H1 (cell line): ENCODE data around the gene MAP3K14. TPM values are rescaled to one million over a fixed set of nuclear protein-coding genes. Genes with fewer than 3 reads are reported as not detected.

Experiments used
- CTCF ChIA-PET: fragments of 300-600 bp; sonication (Branson Sonifier 250); formaldehyde crosslinking; loops from one replicate; lab custom pipeline; 2021; ENCODE audit not compliant: partially characterized antibody; lab: Charles Lee
- POLR2A ChIA-PET: fragments of 300-600 bp; sonication (Branson Sonifier 250); formaldehyde crosslinking; loops from one replicate; lab custom pipeline; 2021; ENCODE audit warnings: inconsistent platforms; ENCODE audit not compliant: partially characterized antibody; lab: Charles Lee
- DNase-seq, 2 experiments: peaks; one replicate each; pipeline versions ENCODE4 v3.0.0 to v3.0.0-alpha.2; 2010 to 2022; ENCODE audit warnings: low spot score in 2 of 2, low read depth in 1 of 2, mixed read lengths in 1 of 2
- FAIRE-seq: peaks from 2 replicates; lab custom pipeline; 2011; peaks lifted over from hg19 to GRCh38; lab: Jason Lieb, UNC
- H2AFZ ChIP-seq: 2 replicates; pipeline ENCODE4 v1.8.1; 2012; ENCODE audit warnings: low read length, inconsistent platforms
- H2AK5ac ChIP-seq: 2 replicates; pipeline ENCODE4 v1.6.1; 2013; ENCODE audit warnings: low read depth, low read length
- H2BK120ac ChIP-seq: replicated peaks from 2 replicates; pipeline ENCODE3; 2013; ENCODE audit warnings: low read depth, low read length, inconsistent platforms
- H2BK12ac ChIP-seq: 2 replicates; pipeline ENCODE4 v1.6.1; 2013; ENCODE audit warnings: low read depth, low read length
- H2BK15ac ChIP-seq: 2 replicates; pipeline ENCODE4 v1.6.1; 2013; ENCODE audit warnings: low read length
- H2BK20ac ChIP-seq: 2 replicates; pipeline ENCODE4 v1.6.1; 2013; ENCODE audit warnings: low read length
- H2BK5ac ChIP-seq: 2 replicates; pipeline ENCODE4 v1.6.1; 2013; ENCODE audit warnings: low read depth, low read length
- H3K14ac ChIP-seq: 2 replicates; pipeline ENCODE4 v1.6.1; 2013; ENCODE audit warnings: inconsistent platforms; ENCODE audit not compliant: insufficient read length
- H3K18ac ChIP-seq: 2 replicates; pipeline ENCODE4 v1.6.1; 2013; ENCODE audit warnings: low read length; ENCODE audit errors: extremely low read depth
- H3K23ac ChIP-seq: 2 replicates; pipeline ENCODE4 v1.6.1; 2013; ENCODE audit warnings: inconsistent platforms; ENCODE audit not compliant: insufficient read length
- H3K23me2 ChIP-seq: 2 replicates; pipeline ENCODE4 v1.6.1; 2013; ENCODE audit warnings: low read depth, low read length
- H3K27ac ChIP-seq: 2 replicates; pipeline ENCODE4 v1.6.1; 2011; ENCODE audit warnings: low read depth, low read length, inconsistent platforms
- H3K27me3 ChIP-seq, 4 experiments: replicated peaks in 1 of 4; 1 replicate in 1 of 4; 2 replicates in 3 of 4; pipeline versions ENCODE4 v1.6.1 to v1.8.1; 2011 to 2013; ENCODE audit warnings: low read length in 3 of 4, mild to moderate bottlenecking in 3 of 4, inconsistent platforms in 2 of 4, mixed read lengths in 2 of 4, moderate library complexity in 1 of 4; ENCODE audit not compliant: control insufficient read depth in 3 of 4, insufficient read depth in 3 of 4; ENCODE audit errors: extremely low read depth in 1 of 4
- H3K36me3 ChIP-seq, 4 experiments: 2 replicates each; pipeline versions ENCODE4 v1.6.1 to v1.8.1; 2011 to 2013; ENCODE audit warnings: mild to moderate bottlenecking in 4 of 4, low read length in 3 of 4, moderate library complexity in 2 of 4, control low read depth in 1 of 4, inconsistent platforms in 1 of 4; ENCODE audit not compliant: insufficient read depth in 4 of 4, control insufficient read depth in 2 of 4
- H3K4ac ChIP-seq: replicated peaks from 2 replicates; pipeline ENCODE3; 2013; ENCODE audit warnings: low read length, low read depth, mixed read lengths, inconsistent platforms; ENCODE audit not compliant: insufficient read length
- H3K4me1 ChIP-seq, 4 experiments: replicated peaks in 1 of 4; 1 replicate in 1 of 4; 2 replicates in 3 of 4; pipeline versions ENCODE4 v1.6.1 to v1.8.1; 2011 to 2013; ENCODE audit warnings: low read length in 3 of 4, inconsistent platforms in 2 of 4, mixed read lengths in 1 of 4; ENCODE audit not compliant: insufficient read depth in 4 of 4, control insufficient read depth in 3 of 4
- H3K4me2 ChIP-seq, 2 experiments: 2 replicates each; pipeline versions ENCODE4 v1.6.1 to v1.8.1; 2011 to 2013; ENCODE audit warnings: low read depth in 2 of 2, low read length in 2 of 2, control low read depth in 1 of 2, inconsistent platforms in 1 of 2, mild to moderate bottlenecking in 1 of 2; ENCODE audit not compliant: insufficient read depth in 1 of 2
- H3K4me3 ChIP-seq, 4 experiments: fragments of 200-600, 300-600 bp in 1 of 4; sonication (generic), shearing (Covaris generic), sonication (Bioruptor Twin) in 1 of 4; 2 replicates each; pipeline versions ENCODE4 v1.5.1 to v1.8.1; 2011 to 2016; ENCODE audit warnings: low read length in 4 of 4, low read depth in 3 of 4, control low read depth in 2 of 4, inconsistent platforms in 2 of 4, mild to moderate bottlenecking in 2 of 4, mixed read lengths in 1 of 4, moderate library complexity in 1 of 4; ENCODE audit not compliant: insufficient read depth in 2 of 4; ENCODE audit errors: extremely low read depth in 1 of 4
- H3K56ac ChIP-seq: replicated peaks from 2 replicates; pipeline ENCODE3; 2013; ENCODE audit warnings: low read depth, mild to moderate bottlenecking, mixed read lengths, low read length, inconsistent platforms; ENCODE audit not compliant: insufficient read length
- H3K79me1 ChIP-seq: 2 replicates; pipeline ENCODE4 v1.6.1; 2013; ENCODE audit warnings: low read depth, low read length, control low read depth
- H3K79me2 ChIP-seq, 2 experiments: 2 replicates each; pipeline versions ENCODE4 v1.6.1 to v1.8.1; 2012 to 2013; ENCODE audit warnings: low read length in 2 of 2, mild to moderate bottlenecking in 2 of 2, inconsistent platforms in 1 of 2; ENCODE audit not compliant: insufficient read depth in 2 of 2, control insufficient read depth in 1 of 2
- H3K9ac ChIP-seq, 4 experiments: replicated peaks in 1 of 4; 1 replicate in 1 of 4; 2 replicates in 3 of 4; pipeline versions ENCODE4 v1.6.1 to v1.8.1; 2011 to 2013; ENCODE audit warnings: low read depth in 3 of 4, low read length in 3 of 4, control low read depth in 2 of 4, mild to moderate bottlenecking in 2 of 4, moderate library complexity in 2 of 4, inconsistent platforms in 1 of 4; ENCODE audit errors: extremely low read depth in 1 of 4
- H3K9me3 ChIP-seq, 2 experiments: 2 replicates each; pipeline versions ENCODE4 v1.6.1 to v1.8.1; 2012 to 2013; ENCODE audit warnings: mild to moderate bottlenecking in 2 of 2, moderate library complexity in 2 of 2, control low read depth in 1 of 2, inconsistent platforms in 1 of 2, low read depth in 1 of 2, low read length in 1 of 2, mixed read lengths in 1 of 2; ENCODE audit not compliant: insufficient read depth in 2 of 2
- H4K20me1 ChIP-seq, 2 experiments: replicated peaks in 1 of 2; 2 replicates each; pipeline versions ENCODE3 to v1.8.1; 2011 to 2013; ENCODE audit warnings: inconsistent platforms in 2 of 2, low read length in 2 of 2, mild to moderate bottlenecking in 1 of 2; ENCODE audit not compliant: insufficient read depth in 2 of 2, control insufficient read depth in 1 of 2
- H4K5ac ChIP-seq: 2 replicates; pipeline ENCODE4 v1.6.1; 2013; ENCODE audit warnings: low read length, low read depth, mixed read lengths, inconsistent platforms; ENCODE audit not compliant: insufficient read length
- H4K8ac ChIP-seq: 2 replicates; pipeline ENCODE4 v1.8.0; 2013; ENCODE audit warnings: mild to moderate bottlenecking, moderate library complexity, low read length, inconsistent platforms; ENCODE audit not compliant: insufficient read depth; ENCODE audit errors: extremely low read depth
- H4K91ac ChIP-seq: replicated peaks from 2 replicates; pipeline ENCODE3; 2013; ENCODE audit warnings: low read length, mixed read lengths, inconsistent platforms; ENCODE audit not compliant: insufficient read length
- ASH2L ChIP-seq: fragments of 200-600, 300-600 bp; sonication (generic); IDR thresholded peaks from one replicate; pipeline ENCODE4 v1.7.1; 2017; ENCODE audit warnings: low read length
- CHD1 ChIP-seq: IDR thresholded peaks from 2 replicates; pipeline ENCODE4 v1.6.1; 2012; ENCODE audit warnings: low read depth, low read length, improper control_type of control experiment
- CREB1 ChIP-seq: IDR thresholded peaks from 2 replicates; pipeline ENCODE4 v1.6.1; 2012; ENCODE audit warnings: inconsistent platforms
- FOSL1 ChIP-seq: IDR thresholded peaks from 2 replicates; pipeline ENCODE4 v1.6.1; 2011; ENCODE audit warnings: mild to moderate bottlenecking, low read depth, low read length, moderate library complexity; ENCODE audit not compliant: insufficient read depth
- HDAC2 ChIP-seq, 2 experiments: fragments of 300-600 bp in 1 of 2; sonication (generic) in 1 of 2; IDR thresholded peaks; 2 replicates each; pipeline ENCODE4 v1.6.1; 2011 to 2012; ENCODE audit warnings: low read depth in 2 of 2, low read length in 2 of 2, mild to moderate bottlenecking in 2 of 2, moderate library complexity in 2 of 2, borderline replicate concordance in 1 of 2, inconsistent platforms in 1 of 2
- PHF8 ChIP-seq: fragments of 200-600 bp; sonication (generic); conservative IDR thresholded peaks from 2 replicates; pipeline ENCODE4 v1.7.1; 2012; ENCODE audit warnings: low read depth, mild to moderate bottlenecking, inconsistent platforms, low read length, moderate library complexity
- RAD21 ChIP-seq, 2 experiments: IDR thresholded peaks in 1 of 2; conservative IDR thresholded peaks in 1 of 2; 2 replicates each; pipeline ENCODE4 v1.6.1; 2011; ENCODE audit warnings: low read depth in 2 of 2, low read length in 2 of 2, improper control_type of control experiment in 1 of 2, inconsistent platforms in 1 of 2, mild to moderate bottlenecking in 1 of 2, moderate library complexity in 1 of 2
- SAP30 ChIP-seq: fragments of 300-600 bp; sonication (generic); IDR thresholded peaks from 2 replicates; pipeline ENCODE4 v1.7.1; 2012; ENCODE audit warnings: low read length, moderate library complexity, mild to moderate bottlenecking, inconsistent platforms; ENCODE audit not compliant: insufficient read depth, insufficient replicate concordance
- SIRT6 ChIP-seq: IDR thresholded peaks from one replicate; pipeline ENCODE4 v1.7.1; 2012; ENCODE audit warnings: low read length, inconsistent platforms
- SP2 ChIP-seq: IDR thresholded peaks from 2 replicates; pipeline ENCODE4 v1.6.1; 2012; ENCODE audit warnings: mild to moderate bottlenecking, low read length, inconsistent platforms
- WGBS, 2 experiments: shearing (Covaris generic) in 1 of 2; methylation state at CpG; one replicate each; pipeline versions ENCODE4 v1.1.6 to v1.1.7; 2013 to 2015; ENCODE audit warnings: low lambda C conversion rate in 2 of 2, mixed read lengths in 2 of 2, inconsistent platforms in 1 of 2, low coverage in 1 of 2, missing lambda C conversion rate in 1 of 2; ENCODE audit not compliant: insufficient replicate concordance in 2 of 2, insufficient coverage in 1 of 2, insufficient read length in 1 of 2; ENCODE audit errors: extremely low coverage in 1 of 2, missing lambda C conversion rate in 1 of 2; 5-methylcytosine and 5-hydroxymethylcytosine counted together
- polyA plus RNA-seq, 7 experiments: library from polyadenylated mRNA; depleted of rRNA in 3 of 7; stranded (reverse) in 5 of 7; unstranded in 2 of 7; fragments of >200 nt in 5 of 7; fragments of 200-250 nt in 2 of 7; gene quantifications; 1 replicate in 5 of 7; 2 replicates in 1 of 7; 4 replicates in 1 of 7; pipeline versions ENCODE4 v1.2.1 to v1.2.3, GENCODE V29; 2011 to 2013; ENCODE audit warnings: missing spikeins in 2 of 7, mixed read lengths in 2 of 7
- total RNA-seq: library from RNA; stranded (reverse); fragmentation: NEBNext Ultra II Directional; extraction: Animal tissue kit (Norgen Biotek cat#: 25700); gene quantifications from 2 replicates; pipeline ENCODE4 v1.2.1, GENCODE V29; 2021

Gene MAP3K14
- total and polyA plus RNA-seq, 2 of the 8 experiments (the other 6 are each of a cell fraction or from before 2014, with no cell fraction given) = 5.2 to 6.1 TPM

DNA sequence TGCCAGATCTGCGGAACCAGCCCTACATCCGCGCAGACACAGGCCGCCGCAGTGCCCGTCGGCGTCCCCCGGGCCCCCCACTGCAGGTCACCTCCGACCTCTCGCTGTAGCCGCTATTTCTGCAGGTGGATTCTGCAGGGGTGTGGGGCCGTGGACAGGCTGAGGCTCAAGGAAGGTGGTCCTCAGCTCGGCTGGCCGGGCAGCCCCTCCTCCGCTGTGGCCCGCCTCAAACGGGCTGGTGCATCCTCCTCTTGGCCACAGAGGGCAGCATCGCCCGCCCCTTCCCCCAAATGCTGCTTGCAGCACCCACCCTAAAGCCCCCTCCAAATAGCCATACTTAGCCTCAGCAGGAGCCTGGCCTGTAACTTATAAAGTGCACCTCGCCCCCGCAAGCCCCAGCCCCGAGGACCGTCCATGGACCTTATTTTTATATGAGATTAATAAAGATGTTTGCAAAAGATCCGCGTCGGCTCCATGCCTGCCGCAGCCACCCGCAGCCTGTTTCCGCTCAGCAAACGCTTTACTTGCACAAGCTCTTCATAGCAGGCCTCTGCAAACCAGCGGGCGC, 69.9 kb downstream of the MAP3K14 start:
- Histone ChIP-seq H3K9ac (peak overlapping the region; percentile 8 to 52 (median 18); a peak in 3 of 7 replicates), H3K23me2 (peaks cover 7% of the 10 kb centered on the region; the same call in 1 of the 2 replicates), H3K56ac (peak overlapping the region; percentile 88), H2BK15ac (peak overlapping the region; percentile 95; the same call in 1 of the 2 replicates), H3K18ac (peak overlapping the region; percentile 96), H2AFZ (peak overlapping the region; percentile 6; the same call in 1 of the 2 replicates), H2BK5ac (peak overlapping the region; percentile 92; the same call in 1 of the 2 replicates), H2BK20ac (no peak overlapping the region), H3K27ac (no peak overlapping the region), H3K36me3 (peaks cover 0 to 5% (median 1%) of the 10 kb centered on the region in 4 experiments; a peak in 3 of 8 replicates), H3K4me2 (peak overlapping the region; percentile 78 to 85), H4K8ac (peak overlapping the region; percentile 54), H4K20me1 (peaks cover 1 to 3% of the 10 kb centered on the region in 2 experiments), H3K79me2 (peaks cover 0 to 7% of the 10 kb centered on the region in 2 experiments; a peak in 1 of 4 replicates), H2BK120ac (no peak overlapping the region), H3K4me3 (peak overlapping the region; percentile 70 to 82 (median 74)), H4K5ac (peak overlapping the region; percentile 91), H3K4me1 (peaks cover 3 to 20% (median 13%) of the 10 kb centered on the region in 4 experiments), H3K9me3 (no peaks in the 10 kb centered on the region), H2AK5ac (no peak overlapping the region), H3K4ac (peak overlapping the region; percentile 60), H2BK12ac (no peak overlapping the region), H3K79me1 (peaks cover 9% of the 10 kb centered on the region), H4K91ac (peak overlapping the region; percentile 86), H3K27me3 (no peaks in the 10 kb centered on the region; a peak in 2 of 7 replicates), H3K23ac (no peak overlapping the region), H3K14ac (no peak overlapping the region)
- POLR2A ChIA-PET = interaction anchor here (1.3 to 4.7 kb wide), 11 partner anchors 10 to 125 kb away, joined by 3 to 43 read pairs (median 8); partner anchors contain the start of genes HEXIM1 and HEXIM2
- CTCF ChIA-PET = interaction anchor here (0.7 to 21.3 kb wide), 17 partner anchors 11 to 179 kb away, joined by 3 to 362 read pairs (median 10); partner anchors contain the start of gene ACBD4
- DNase-seq (peak in 1 of 2 experiments; percentile 83), FAIRE-seq (no peak)
- 7% methylated on average over 32 of the region's 33 CpGs; no CpG with 5 or more reads in 1 of the 2 experiments for WGBS, 2 experiments
- TF ChIP-seq FOSL1 (no peak), CREB1 (no peak), PHF8 (peak; percentile 32; the same call in 1 of the 2 replicates), SP2 (no peak), ASH2L (peak; percentile 24), SIRT6 (no peak), CHD1 (no peak), SAP30 (peak; percentile 34), HDAC2 (IDR thresholded peaks at IDR 0.05; ENCODE audit: borderline replicate concordance in 1 of 2, low read depth in 2 of 2, low read length in 2 of 2) (no peak), RAD21 (IDR thresholded peaks at IDR 0.05 in 1 of 2, conservative IDR thresholded peaks at IDR 0.05 in 1 of 2; ENCODE audit: low read depth in 2 of 2, low read length in 2 of 2) (peak; percentile 58 to 62)
